Mesodermal cell (in vitro differentiated cells): ENCODE data around the gene TUBG1.
A peak's percentile ranks its signal among the peaks of the same experiment; 100 is the strongest.

ENCODE experiments used
- H3K27ac ChIP-seq: 2 replicates; pipeline ENCODE4 v1.7.0; 2013; ENCODE audit warnings: mild to moderate bottlenecking, low read depth, low read length, moderate library complexity; ENCODE audit not compliant: severe bottlenecking
- H3K36me3 ChIP-seq: 2 replicates; pipeline ENCODE4 v1.7.1; 2013; ENCODE audit warnings: mild to moderate bottlenecking, low read length, moderate library complexity; ENCODE audit not compliant: control insufficient read depth, insufficient read depth
- H3K4me1 ChIP-seq: one replicate; pipeline ENCODE4 v1.7.1; 2013; ENCODE audit warnings: mild to moderate bottlenecking, low read length; ENCODE audit not compliant: insufficient read depth, control insufficient read depth, poor library complexity, severe bottlenecking
- H3K4me3 ChIP-seq: 2 replicates; pipeline ENCODE4 v1.7.0; 2013; ENCODE audit warnings: low read length, control low read depth, mild to moderate bottlenecking; ENCODE audit not compliant: insufficient read depth, poor library complexity, severe bottlenecking; ENCODE audit errors: extremely low read depth
- H3K9me3 ChIP-seq: 2 replicates; pipeline ENCODE4 v1.7.1; 2013; ENCODE audit warnings: mild to moderate bottlenecking, low read length, moderate library complexity; ENCODE audit not compliant: control insufficient read depth
- WGBS, 2 experiments: methylation state at CpG; one replicate each; pipeline ENCODE4 v1.1.5; 2013; ENCODE audit warnings: missing lambda C conversion rate in 2 of 2; ENCODE audit not compliant: insufficient coverage in 2 of 2; 5-methylcytosine and 5-hydroxymethylcytosine counted together

Gene TUBG1

GRCh38 chr17:42566215-42566882, 43.1 kb upstream of the TUBG1 start:
- peak overlapping the region; percentile 69 for H3K27ac ChIP-seq
- peaks cover 19% of the 10 kb centered on the region for H3K4me1 ChIP-seq
- H3K36me3 ChIP-seq = peaks cover 64% of the 10 kb centered on the region
- H3K9me3 ChIP-seq = no peaks in the 10 kb centered on the region
- 56 to 67% methylated on average over 19 to 27 of the region's 28 CpGs for WGBS, 2 experiments
- peak overlapping the region; percentile 83 for H3K4me3 ChIP-seq

- peak within 1 kb of the TSS; percentile 83 for H3K4me3 ChIP-seq
- H3K36me3 ChIP-seq = peaks cover 71% of the 10 kb centered on the region
- peaks cover 21% of the 10 kb centered on the region for H3K4me1 ChIP-seq
- H3K27ac ChIP-seq = peak within 1 kb of the TSS; percentile 69
- 1 to 2% methylated on average over 40 to 60 of the region's 72 CpGs for WGBS, 2 experiments
- no peaks in the 10 kb centered on the region for H3K9me3 ChIP-seq
Measured at GRCh38 chr17:42566883-42567573, 42.5 kb upstream of the TUBG1 start, which contains the start of gene MLX. Gene MLX, plus strand, starts transcription at chr17:42567100. Its CDS starts 25 bp downstream, at chr17:42567125.

- Histone ChIP-seq H3K27ac (no peak overlapping the region), H3K4me1 (peaks cover 15% of the 10 kb centered on the region), H3K4me3 (no peak overlapping the region), H3K9me3 (no peaks in the 10 kb centered on the region), H3K36me3 (peaks cover 83% of the 10 kb centered on the region)
- WGBS, 2 experiments = 88 to 89% methylated on average over 10 to 12 of the region's 14 CpGs
Measured at GRCh38 chr17:42568341-42569111, 41.0 kb upstream of the TUBG1 start.

GRCh38 chr17:42571435-42572225, 37.9 kb upstream of the TUBG1 start:
- H3K9me3 ChIP-seq = no peaks in the 10 kb centered on the region
- no peak overlapping the region for H3K4me3 ChIP-seq
- H3K27ac ChIP-seq = peak overlapping the region; percentile 47
- H3K36me3 ChIP-seq = peaks cover 81% of the 10 kb centered on the region
- WGBS, 2 experiments = 93 to 97% methylated on average over 8 of the region's 12 CpGs
- H3K4me1 ChIP-seq = peaks cover 12% of the 10 kb centered on the region

- Histone ChIP-seq H3K9me3 (no peaks in the 10 kb centered on the region), H3K4me3 (no peak overlapping the region), H3K4me1 (peaks cover 13% of the 10 kb centered on the region), H3K36me3 (peaks cover 86% of the 10 kb centered on the region), H3K27ac (peak overlapping the region; percentile 10)
- WGBS, 2 experiments = 92 to 99% methylated on average over 2 to 4 of the region's 4 CpGs
Measured at GRCh38 chr17:42573095-42573494, 36.4 kb upstream of the TUBG1 start.

- Histone ChIP-seq H3K36me3 (peaks cover 74% of the 10 kb centered on the region), H3K4me1 (peaks cover 13% of the 10 kb centered on the region), H3K4me3 (no peak overlapping the region), H3K27ac (no peak overlapping the region), H3K9me3 (no peaks in the 10 kb centered on the region)
- WGBS, 2 experiments = 92% methylated on average over 2 of the region's 3 CpGs; no CpG with 5 or more reads in 1 of the 2 experiments
Measured at GRCh38 chr17:42574463-42574862, 35.0 kb upstream of the TUBG1 start.

GRCh38 chr17:42577140-42577531, 32.3 kb upstream of the TUBG1 start:
- Histone ChIP-seq H3K27ac (no peak overlapping the region), H3K9me3 (no peaks in the 10 kb centered on the region), H3K4me3 (peak overlapping the region; percentile 77), H3K4me1 (peaks cover 9% of the 10 kb centered on the region), H3K36me3 (peaks cover 71% of the 10 kb centered on the region)
- WGBS, 2 experiments = 1 to 3% methylated on average over 9 to 15 of the region's 18 CpGs

GRCh38 chr17:42577532-42578281, 31.8 kb upstream of the TUBG1 start, which contains the start of gene PSMC3IP:
Gene PSMC3IP, minus strand, starts transcription at chr17:42577729. Its CDS starts 43 bp downstream, at chr17:42577686.
- H3K9me3 ChIP-seq = no peaks in the 10 kb centered on the region
- H3K4me3 ChIP-seq = peak within 1 kb of the TSS; percentile 77
- H3K27ac ChIP-seq = peak within 1 kb of the TSS; percentile 81
- H3K4me1 ChIP-seq = peaks cover 9% of the 10 kb centered on the region
- H3K36me3 ChIP-seq = peaks cover 71% of the 10 kb centered on the region
- 0% methylated on average over 44 to 48 of the region's 52 CpGs for WGBS, 2 experiments

GRCh38 chr17:42578282-42578869, 31.1 kb upstream of the TUBG1 start:
- Histone ChIP-seq H3K9me3 (no peaks in the 10 kb centered on the region), H3K27ac (peak overlapping the region; percentile 81), H3K4me1 (peaks cover 9% of the 10 kb centered on the region), H3K4me3 (peak overlapping the region; percentile 77), H3K36me3 (peaks cover 71% of the 10 kb centered on the region)
- WGBS, 2 experiments = 3 to 6% methylated on average over 11 to 15 of the region's 20 CpGs
